ENCODE data around the gene PRPSAP2.

The PRPSAP2 gene

GRCh38 chr17:18896947-18897346 lies 39.0 kb downstream of the PRPSAP2 start:
- Histone ChIP-seq H3K9me3 (ENCODE audit: control insufficient read depth, low read depth, low read length) (no peaks in the 10 kb centered on the region), H3K27ac (ENCODE audit: low read length) (no peak overlapping the region), H3K36me3 (ENCODE audit: control insufficient read depth, low read depth, low read length) (peaks cover 17% of the 10 kb centered on the region)

GRCh38 chr17:18904482-18904881 lies 46.6 kb downstream of the PRPSAP2 start:
- peaks cover 30% of the 10 kb centered on the region for H3K36me3 ChIP-seq (ENCODE audit: control insufficient read depth, low read depth, low read length)

More at GRCh38 chr17:18896947-18897346, 39.0 kb downstream of the PRPSAP2 start:
- Histone ChIP-seq H3K4me3 (ENCODE audit: low read length) (no peak overlapping the region), H3K9ac (ENCODE audit: low read length) (no peak overlapping the region), H3K4me1 (ENCODE audit: control insufficient read depth, low read depth, low read length) (no peaks in the 10 kb centered on the region), H3K27me3 (ENCODE audit: control insufficient read depth, insufficient read depth, low read length) (no peaks in the 10 kb centered on the region)

GRCh38 chr17:18905226-18905625 lies 47.3 kb downstream of the PRPSAP2 start:
- Histone ChIP-seq H3K4me1 (ENCODE audit: control insufficient read depth, low read depth, low read length) (no peaks in the 10 kb centered on the region), H3K4me3 (ENCODE audit: low read length) (no peak overlapping the region), H3K9me3 (ENCODE audit: control insufficient read depth, low read depth, low read length) (no peaks in the 10 kb centered on the region), H3K27me3 (ENCODE audit: control insufficient read depth, insufficient read depth, low read length) (no peaks in the 10 kb centered on the region), H3K36me3 (ENCODE audit: control insufficient read depth, low read depth, low read length) (peaks cover 30% of the 10 kb centered on the region), H3K27ac (ENCODE audit: low read length) (no peak overlapping the region), H3K9ac (ENCODE audit: low read length) (no peak overlapping the region)

More at GRCh38 chr17:18904482-18904881, 46.6 kb downstream of the PRPSAP2 start:
- Histone ChIP-seq H3K27ac (ENCODE audit: low read length) (no peak overlapping the region), H3K27me3 (ENCODE audit: control insufficient read depth, insufficient read depth, low read length) (no peaks in the 10 kb centered on the region), H3K9me3 (ENCODE audit: control insufficient read depth, low read depth, low read length) (no peaks in the 10 kb centered on the region), H3K9ac (ENCODE audit: low read length) (no peak overlapping the region), H3K4me3 (ENCODE audit: low read length) (no peak overlapping the region), H3K4me1 (ENCODE audit: control insufficient read depth, low read depth, low read length) (no peaks in the 10 kb centered on the region)

GRCh38 chr17:18910326-18910725 lies 52.4 kb downstream of the PRPSAP2 start:
- H3K4me3 ChIP-seq (ENCODE audit: low read length) = no peak overlapping the region
- H3K27ac ChIP-seq (ENCODE audit: low read length) = no peak overlapping the region
- peaks cover 34% of the 10 kb centered on the region for H3K36me3 ChIP-seq (ENCODE audit: control insufficient read depth, low read depth, low read length)
- H3K9me3 ChIP-seq (ENCODE audit: control insufficient read depth, low read depth, low read length) = no peaks in the 10 kb centered on the region
- H3K9ac ChIP-seq (ENCODE audit: low read length) = no peak overlapping the region
- H3K4me1 ChIP-seq (ENCODE audit: control insufficient read depth, low read depth, low read length) = no peaks in the 10 kb centered on the region
- H3K27me3 ChIP-seq (ENCODE audit: control insufficient read depth, insufficient read depth, low read length) = no peaks in the 10 kb centered on the region

- no peaks in the 10 kb centered on the region for H3K9me3 ChIP-seq (ENCODE audit: control insufficient read depth, low read depth, low read length)
- H3K27me3 ChIP-seq (ENCODE audit: control insufficient read depth, insufficient read depth, low read length) = no peaks in the 10 kb centered on the region
- no peak overlapping the region for H3K9ac ChIP-seq (ENCODE audit: low read length)
- H3K4me1 ChIP-seq (ENCODE audit: control insufficient read depth, low read depth, low read length) = no peaks in the 10 kb centered on the region
- H3K4me3 ChIP-seq (ENCODE audit: low read length) = no peak overlapping the region
- H3K27ac ChIP-seq (ENCODE audit: low read length) = no peak overlapping the region
- H3K36me3 ChIP-seq (ENCODE audit: control insufficient read depth, low read depth, low read length) = peaks cover 35% of the 10 kb centered on the region
These were observed 53.0 kb downstream of the PRPSAP2 start for GRCh38 chr17:18910881-18911280.

GRCh38 chr17:18916816-18917500 lies 59.0 kb downstream of the PRPSAP2 start:
- no peaks in the 10 kb centered on the region for H3K27me3 ChIP-seq (ENCODE audit: control insufficient read depth, insufficient read depth, low read length)
- no peak overlapping the region for H3K27ac ChIP-seq (ENCODE audit: low read length)
- H3K36me3 ChIP-seq (ENCODE audit: control insufficient read depth, low read depth, low read length) = peaks cover 38% of the 10 kb centered on the region
- H3K9me3 ChIP-seq (ENCODE audit: control insufficient read depth, low read depth, low read length) = no peaks in the 10 kb centered on the region
- no peak overlapping the region for H3K4me3 ChIP-seq (ENCODE audit: low read length)
- no peak overlapping the region for H3K9ac ChIP-seq (ENCODE audit: low read length)
- H3K4me1 ChIP-seq (ENCODE audit: control insufficient read depth, low read depth, low read length) = no peaks in the 10 kb centered on the region

GRCh38 chr17:18917506-18918032 lies 59.6 kb downstream of the PRPSAP2 start:
- H3K9ac ChIP-seq (ENCODE audit: low read length) = no peak overlapping the region
- no peaks in the 10 kb centered on the region for H3K4me1 ChIP-seq (ENCODE audit: control insufficient read depth, low read depth, low read length)
- H3K4me3 ChIP-seq (ENCODE audit: low read length) = no peak overlapping the region
- peaks cover 32% of the 10 kb centered on the region for H3K36me3 ChIP-seq (ENCODE audit: control insufficient read depth, low read depth, low read length)
- H3K9me3 ChIP-seq (ENCODE audit: control insufficient read depth, low read depth, low read length) = no peaks in the 10 kb centered on the region
- H3K27me3 ChIP-seq (ENCODE audit: control insufficient read depth, insufficient read depth, low read length) = no peaks in the 10 kb centered on the region
- no peak overlapping the region for H3K27ac ChIP-seq (ENCODE audit: low read length)

GRCh38 chr17:18919963-18920362 lies 62.0 kb downstream of the PRPSAP2 start:
- H3K27ac ChIP-seq (ENCODE audit: low read length) = no peak overlapping the region
- H3K27me3 ChIP-seq (ENCODE audit: control insufficient read depth, insufficient read depth, low read length) = no peaks in the 10 kb centered on the region
- H3K9ac ChIP-seq (ENCODE audit: low read length) = no peak overlapping the region
- H3K4me1 ChIP-seq (ENCODE audit: control insufficient read depth, low read depth, low read length) = no peaks in the 10 kb centered on the region
- no peaks in the 10 kb centered on the region for H3K9me3 ChIP-seq (ENCODE audit: control insufficient read depth, low read depth, low read length)
- peaks cover 24% of the 10 kb centered on the region for H3K36me3 ChIP-seq (ENCODE audit: control insufficient read depth, low read depth, low read length)
- H3K4me3 ChIP-seq (ENCODE audit: low read length) = no peak overlapping the region

GRCh38 chr17:18920911-18921441 lies 63.0 kb downstream of the PRPSAP2 start:
- Histone ChIP-seq H3K27ac (ENCODE audit: low read length) (no peak overlapping the region), H3K9ac (ENCODE audit: low read length) (no peak overlapping the region), H3K4me3 (ENCODE audit: low read length) (no peak overlapping the region)

GRCh38 chr17:18921485-18921884 lies 63.6 kb downstream of the PRPSAP2 start:
- peaks cover 18% of the 10 kb centered on the region for H3K36me3 ChIP-seq (ENCODE audit: control insufficient read depth, low read depth, low read length)
- no peaks in the 10 kb centered on the region for H3K4me1 ChIP-seq (ENCODE audit: control insufficient read depth, low read depth, low read length)
- H3K27me3 ChIP-seq (ENCODE audit: control insufficient read depth, insufficient read depth, low read length) = no peaks in the 10 kb centered on the region
- H3K27ac ChIP-seq (ENCODE audit: low read length) = no peak overlapping the region
- H3K9me3 ChIP-seq (ENCODE audit: control insufficient read depth, low read depth, low read length) = no peaks in the 10 kb centered on the region
- no peak overlapping the region for H3K9ac ChIP-seq (ENCODE audit: low read length)
- no peak overlapping the region for H3K4me3 ChIP-seq (ENCODE audit: low read length)

More at GRCh38 chr17:18920911-18921441, 63.0 kb downstream of the PRPSAP2 start:
- peaks cover 23% of the 10 kb centered on the region for H3K36me3 ChIP-seq (ENCODE audit: control insufficient read depth, low read depth, low read length)
- no peaks in the 10 kb centered on the region for H3K9me3 ChIP-seq (ENCODE audit: control insufficient read depth, low read depth, low read length)
- H3K4me1 ChIP-seq (ENCODE audit: control insufficient read depth, low read depth, low read length) = no peaks in the 10 kb centered on the region
- no peaks in the 10 kb centered on the region for H3K27me3 ChIP-seq (ENCODE audit: control insufficient read depth, insufficient read depth, low read length)

- no peak overlapping the region for H3K9ac ChIP-seq (ENCODE audit: low read length)
- no peaks in the 10 kb centered on the region for H3K27me3 ChIP-seq (ENCODE audit: control insufficient read depth, insufficient read depth, low read length)
- H3K9me3 ChIP-seq (ENCODE audit: control insufficient read depth, low read depth, low read length) = no peaks in the 10 kb centered on the region
- no peak overlapping the region for H3K4me3 ChIP-seq (ENCODE audit: low read length)
- H3K27ac ChIP-seq (ENCODE audit: low read length) = no peak overlapping the region
- peaks cover 13% of the 10 kb centered on the region for H3K36me3 ChIP-seq (ENCODE audit: control insufficient read depth, low read depth, low read length)
- no peaks in the 10 kb centered on the region for H3K4me1 ChIP-seq (ENCODE audit: control insufficient read depth, low read depth, low read length)
These were observed 64.1 kb downstream of the PRPSAP2 start for GRCh38 chr17:18921912-18922451.

Data from iPS-18a (cell line).